Activated naive CD4-positive, alpha-beta T cell treated with anti-CD3 and anti-CD28 coated beads for 36 hours (primary cell): ENCODE results near the gene NFYC. TPM values are rescaled to one million over a fixed set of nuclear protein-coding genes. Genes with fewer than 3 reads are reported as not detected.

Source experiments
- CTCF ChIA-PET: fragments of 350-600 bp; sonication (Branson Sonifier 250); formaldehyde crosslinking; loops from one replicate; lab custom pipeline; 2021; ENCODE audit warnings: antibody characterized with exemption; lab: Charles Lee
- DNase-seq: peaks from one replicate; pipeline ENCODE4 v3.0.0-alpha.2; 2020
- H3K27ac Mint-ChIP-seq: one replicate; pipeline ENCODE4 v1.8.0; 2021; ENCODE audit warnings: mild to moderate bottlenecking, mixed read lengths
- H3K27me3 Mint-ChIP-seq: one replicate; pipeline ENCODE4 v1.8.0; 2021; ENCODE audit warnings: low read depth, mixed read lengths
- H3K36me3 Mint-ChIP-seq: one replicate; pipeline ENCODE4 v1.8.0; 2021; ENCODE audit warnings: low read depth, mixed read lengths
- H3K4me1 Mint-ChIP-seq: one replicate; pipeline ENCODE4 v1.8.0; 2021; ENCODE audit warnings: low read depth, mixed read lengths
- H3K4me3 Mint-ChIP-seq: one replicate; pipeline ENCODE4 v1.8.0; 2021; ENCODE audit warnings: mild to moderate bottlenecking, moderate library complexity, mixed read lengths
- H3K9me3 Mint-ChIP-seq: one replicate; pipeline ENCODE4 v1.8.0; 2021; ENCODE audit warnings: mixed read lengths
- intact Hi-C: fragments of 100-400 bp; cut with micrococcal nuclease; formaldehyde crosslinking; loops from one replicate; pipeline ENCODE4 v1.15.1; 2023
- total RNA-seq, 2 experiments: library from RNA; stranded (reverse); gene quantifications; one replicate each; pipeline ENCODE4 v1.2.3, GENCODE V29; 2021

Gene NFYC
- total RNA-seq, 2 experiments from 2014 or later: 53.5 to 63.1 TPM

- DNase-seq: peak; percentile 88
- H3K36me3 Mint-ChIP-seq: no peaks in the 10 kb centered on the region
- no peaks in the 10 kb centered on the region for H3K27me3 Mint-ChIP-seq
- intact Hi-C loops: loop anchor here (1.0 to 5.0 kb wide), 3 partner anchors 17 to 135 kb away; partner anchors contain the start of genes CITED4 and RIMS3
- CTCF ChIA-PET: no interaction called here
- peaks cover 25% of the 10 kb centered on the region for H3K4me1 Mint-ChIP-seq
- peak overlapping the region; percentile 38 for H3K4me3 Mint-ChIP-seq
- no peak overlapping the region for H3K27ac Mint-ChIP-seq
- no peaks in the 10 kb centered on the region for H3K9me3 Mint-ChIP-seq
These were observed 110.7 kb downstream of the NFYC start for GRCh38 chr1:40802078-40802741.

- Mint-ChIP-seq H3K4me3 (peak overlapping the region; percentile 15), H3K4me1 (peaks cover 20% of the 10 kb centered on the region), H3K9me3 (no peaks in the 10 kb centered on the region), H3K27ac (no peak overlapping the region), H3K27me3 (no peaks in the 10 kb centered on the region), H3K36me3 (no peaks in the 10 kb centered on the region)
- intact Hi-C loops: loop anchor here (1.0 to 5.0 kb wide), 3 partner anchors 16 to 135 kb away; partner anchors contain the start of genes CITED4 and RIMS3
- DNase-seq: no peak
- CTCF ChIA-PET: interaction anchor here (1.4 kb wide), 1 partner anchor 46 kb away, joined by 4 read pairs; no protein-coding TSS in a partner anchor
These were observed 111.2 kb downstream of the NFYC start for GRCh38 chr1:40802742-40803113.

- DNase-seq: no peak
- CTCF ChIA-PET: interaction anchor here (1.0 to 1.4 kb wide), 2 partner anchors 46 to 149 kb away, joined by 3 to 4 read pairs; no protein-coding TSS in a partner anchor
- intact Hi-C loops: loop anchor here (2.0 to 5.0 kb wide), 2 partner anchors 15 to 136 kb away; partner anchors contain the start of gene RIMS3
- Mint-ChIP-seq H3K4me1 (peaks cover 18% of the 10 kb centered on the region), H3K4me3 (no peak overlapping the region), H3K9me3 (no peaks in the 10 kb centered on the region), H3K27me3 (no peaks in the 10 kb centered on the region), H3K36me3 (no peaks in the 10 kb centered on the region), H3K27ac (no peak overlapping the region)
These were observed 111.9 kb downstream of the NFYC start for GRCh38 chr1:40803447-40803846.

- H3K27ac Mint-ChIP-seq: no peak overlapping the region
- intact Hi-C loops: loop anchor here (2.0 to 5.0 kb wide), 2 partner anchors 15 to 137 kb away; partner anchors contain the start of gene RIMS3
- peaks cover 22% of the 10 kb centered on the region for H3K4me1 Mint-ChIP-seq
- CTCF ChIA-PET: interaction anchor here (1.0 to 1.4 kb wide), 3 partner anchors 29 to 149 kb away, joined by 3 to 4 read pairs (median 3); no protein-coding TSS in a partner anchor
- no peak overlapping the region for H3K4me3 Mint-ChIP-seq
- DNase-seq: no peak
- no peaks in the 10 kb centered on the region for H3K9me3 Mint-ChIP-seq
- H3K27me3 Mint-ChIP-seq: no peaks in the 10 kb centered on the region
- H3K36me3 Mint-ChIP-seq: no peaks in the 10 kb centered on the region
These were observed 112.4 kb downstream of the NFYC start for GRCh38 chr1:40803902-40804301.

GRCh38 chr1:40806240-40806639 lies 114.7 kb downstream of the NFYC start:
- Mint-ChIP-seq H3K27me3 (no peaks in the 10 kb centered on the region), H3K9me3 (no peaks in the 10 kb centered on the region), H3K4me1 (peaks cover 30% of the 10 kb centered on the region), H3K4me3 (no peak overlapping the region), H3K27ac (no peak overlapping the region), H3K36me3 (no peaks in the 10 kb centered on the region)
- intact Hi-C loops: no loop called here
- CTCF ChIA-PET: interaction anchor here (1.0 kb wide), 1 partner anchor 146 kb away, joined by 3 read pairs; no protein-coding TSS in a partner anchor
- no peak for DNase-seq

GRCh38 chr1:40806731-40807695 lies 115.5 kb downstream of the NFYC start:
- Mint-ChIP-seq H3K36me3 (no peaks in the 10 kb centered on the region), H3K4me3 (no peak overlapping the region), H3K9me3 (no peaks in the 10 kb centered on the region), H3K27me3 (no peaks in the 10 kb centered on the region), H3K4me1 (peaks cover 22% of the 10 kb centered on the region), H3K27ac (no peak overlapping the region)
- CTCF ChIA-PET: interaction anchor here (1.0 kb wide), 1 partner anchor 146 kb away, joined by 3 read pairs; no protein-coding TSS in a partner anchor
- DNase-seq: no peak
- intact Hi-C loops: no loop called here

- Mint-ChIP-seq H3K9me3 (no peaks in the 10 kb centered on the region), H3K27me3 (no peaks in the 10 kb centered on the region), H3K4me1 (peaks cover 19% of the 10 kb centered on the region), H3K27ac (no peak overlapping the region), H3K36me3 (no peaks in the 10 kb centered on the region), H3K4me3 (no peak overlapping the region)
- DNase-seq: no peak
- intact Hi-C loops: no loop called here
- CTCF ChIA-PET: no interaction called here
These were observed 116.5 kb downstream of the NFYC start for GRCh38 chr1:40808002-40808401.

GRCh38 chr1:40808444-40808843 lies 116.9 kb downstream of the NFYC start:
- Mint-ChIP-seq H3K36me3 (no peaks in the 10 kb centered on the region), H3K9me3 (no peaks in the 10 kb centered on the region), H3K27me3 (no peaks in the 10 kb centered on the region), H3K4me3 (no peak overlapping the region), H3K27ac (no peak overlapping the region), H3K4me1 (peaks cover 19% of the 10 kb centered on the region)
- CTCF ChIA-PET: no interaction called here
- DNase-seq: no peak
- intact Hi-C loops: no loop called here

GRCh38 chr1:40808909-40809308 lies 117.4 kb downstream of the NFYC start:
- Mint-ChIP-seq H3K36me3 (no peaks in the 10 kb centered on the region), H3K4me3 (no peak overlapping the region), H3K9me3 (no peaks in the 10 kb centered on the region), H3K27ac (peak overlapping the region; percentile 68), H3K27me3 (no peaks in the 10 kb centered on the region), H3K4me1 (peaks cover 19% of the 10 kb centered on the region)
- DNase-seq: no peak
- CTCF ChIA-PET: interaction anchor here (1.0 kb wide), 1 partner anchor 142 kb away, joined by 3 read pairs; no protein-coding TSS in a partner anchor
- intact Hi-C loops: no loop called here

GRCh38 chr1:40810927-40811326 lies 119.4 kb downstream of the NFYC start:
- peaks cover 19% of the 10 kb centered on the region for H3K4me1 Mint-ChIP-seq
- H3K27ac Mint-ChIP-seq: no peak overlapping the region
- CTCF ChIA-PET: interaction anchor here (0.9 to 2.2 kb wide), 2 partner anchors 37 to 39 kb away, joined by 3 to 9 read pairs; no protein-coding TSS in a partner anchor

GRCh38 chr1:40815420-40815819 lies 123.9 kb downstream of the NFYC start:
- intact Hi-C loops: no loop called here
- H3K27me3 Mint-ChIP-seq: no peaks in the 10 kb centered on the region
- H3K4me1 Mint-ChIP-seq: peaks cover 13% of the 10 kb centered on the region
- H3K36me3 Mint-ChIP-seq: no peaks in the 10 kb centered on the region
- no peak overlapping the region for H3K27ac Mint-ChIP-seq
- CTCF ChIA-PET: interaction anchor here (0.9 kb wide), 1 partner anchor 41 kb away, joined by 5 read pairs; no protein-coding TSS in a partner anchor
- DNase-seq: no peak
- no peaks in the 10 kb centered on the region for H3K9me3 Mint-ChIP-seq
- H3K4me3 Mint-ChIP-seq: no peak overlapping the region

More at GRCh38 chr1:40810927-40811326, 119.4 kb downstream of the NFYC start:
- H3K4me3 Mint-ChIP-seq: no peak overlapping the region
- DNase-seq: no peak
- H3K36me3 Mint-ChIP-seq: no peaks in the 10 kb centered on the region
- no peaks in the 10 kb centered on the region for H3K9me3 Mint-ChIP-seq
- intact Hi-C loops: no loop called here
- no peaks in the 10 kb centered on the region for H3K27me3 Mint-ChIP-seq

GRCh38 chr1:40817791-40818263 lies 126.3 kb downstream of the NFYC start:
- H3K9me3 Mint-ChIP-seq: no peaks in the 10 kb centered on the region
- no peaks in the 10 kb centered on the region for H3K27me3 Mint-ChIP-seq
- H3K27ac Mint-ChIP-seq: no peak overlapping the region
- intact Hi-C loops: loop anchor here (1.0 to 2.0 kb wide), 2 partner anchors 15 to 44 kb away; partner anchors contain the start of gene CITED4
- H3K36me3 Mint-ChIP-seq: no peaks in the 10 kb centered on the region
- peaks cover 12% of the 10 kb centered on the region for H3K4me1 Mint-ChIP-seq
- DNase-seq: no peak
- peak overlapping the region; percentile 75 for H3K4me3 Mint-ChIP-seq
- CTCF ChIA-PET: no interaction called here
